ENCODE data around the gene NFU1.

- TF ChIP-seq CTCF (IDR thresholded peaks at IDR 0.05) (no peak), POLR2A (IDR thresholded peaks at IDR 0.05) (no peak)
Measured at GRCh38 chr2:69465513-69466456, 28.6 kb upstream of the NFU1 start.

Measured in right lobe of liver (tissue), 4 donors.